ENCODE data around the gene MAST2.

GRCh38 chr1:45850017-45850416 is 46.6 kb downstream of the MAST2 start:
- TF ChIP-seq CTCF (IDR thresholded peaks at IDR 0.05 in 2 of 3, conservative IDR thresholded peaks at IDR 0.05 in 1 of 3; ENCODE audit: borderline replicate concordance in 1 of 3, insufficient read depth in 1 of 3, low read depth in 2 of 3, low read length in 2 of 3), result no peak
- TF ChIP-seq REST (IDR thresholded peaks at IDR 0.05; ENCODE audit: low read depth), result no peak
- TF ChIP-seq POLR2A (IDR thresholded peaks at IDR 0.05; ENCODE audit: borderline replicate concordance, extremely low read depth, insufficient read depth, insufficient read length), result no peak
- no peak for TF ChIP-seq JUND (IDR thresholded peaks at IDR 0.05)
- TF ChIP-seq ZBTB33 (IDR thresholded peaks at IDR 0.05; ENCODE audit: extremely low read depth, insufficient replicate concordance, low read length), result no peak
- no peak for TF ChIP-seq POLR2AphosphoS5 (IDR thresholded peaks at IDR 0.05; ENCODE audit: low read depth, low read length)
- no peak for TF ChIP-seq EZH2 (IDR thresholded peaks at IDR 0.05)
- TF ChIP-seq CEBPB (IDR thresholded peaks at IDR 0.05; ENCODE audit: low read depth), result no peak
